HG03066 (cell line): ENCODE results near the gene TUT7.

ENCODE experiments used
- ATAC-seq: cut with Tn5 transposase; IDR thresholded peaks from one replicate; pipeline ENCODE4 v1.9.1; 2021; ENCODE audit warnings: low read depth; ENCODE audit not compliant: unreplicated experiment

TUT7 gene

DNA sequence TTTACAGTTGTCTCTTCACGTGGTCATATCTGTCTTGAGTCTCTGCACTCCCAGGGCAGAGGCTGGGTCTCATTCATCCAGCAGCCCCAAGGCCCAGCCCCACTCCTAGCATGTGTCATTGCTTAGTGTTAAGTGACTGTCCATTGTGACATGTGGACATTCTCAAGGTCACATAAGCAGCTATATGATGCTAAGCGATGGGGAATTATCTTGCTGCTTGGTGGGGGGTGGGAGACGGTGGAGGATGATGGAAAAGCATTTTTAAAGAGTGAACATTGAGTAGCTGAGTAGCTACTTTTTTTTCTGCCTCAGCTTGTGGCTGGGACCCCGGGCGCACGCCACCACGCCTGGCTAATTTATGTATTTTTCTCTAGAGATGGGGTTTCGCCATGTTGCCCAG lies 94.7 kb downstream of the TUT7 start, which contains the start of gene C9orf153:
C9orf153 (minus strand) TSS at position 101 of the 400 bp plus-strand sequence. CDS start 30,054 bp downstream, outside the sequence.
- ATAC-seq, result no peak

GRCh38 chr9:86257391-86257790 lies 96.8 kb downstream of the TUT7 start:
- no peak for ATAC-seq

GRCh38 chr9:86256653-86257052 lies 97.6 kb downstream of the TUT7 start:
- ATAC-seq, result no peak

DNA sequence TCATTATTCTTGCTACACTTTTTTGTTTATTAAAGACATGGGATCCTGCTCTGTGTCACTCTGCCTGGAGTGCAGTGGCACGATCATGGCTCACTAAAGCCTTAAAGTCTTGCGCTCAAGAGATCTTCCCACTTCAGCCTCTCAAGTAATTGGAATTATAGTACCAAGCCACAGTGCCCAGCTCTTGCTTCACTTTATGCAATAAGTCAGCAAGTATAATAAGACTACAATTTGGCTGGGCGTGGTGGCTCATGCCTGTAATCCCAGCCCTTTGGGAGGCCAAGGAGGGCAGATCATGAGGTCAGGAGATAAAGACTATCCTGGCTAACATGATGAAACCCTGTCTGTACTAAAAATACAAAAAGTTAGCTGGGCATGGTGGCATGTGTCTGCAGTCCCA lies 100.6 kb downstream of the TUT7 start:
- ATAC-seq, result no peak

- no peak for ATAC-seq
Measured at GRCh38 chr9:86252870-86253269, 101.3 kb downstream of the TUT7 start.

- no peak for ATAC-seq
Measured at GRCh38 chr9:86250123-86250522, 104.1 kb downstream of the TUT7 start.

DNA sequence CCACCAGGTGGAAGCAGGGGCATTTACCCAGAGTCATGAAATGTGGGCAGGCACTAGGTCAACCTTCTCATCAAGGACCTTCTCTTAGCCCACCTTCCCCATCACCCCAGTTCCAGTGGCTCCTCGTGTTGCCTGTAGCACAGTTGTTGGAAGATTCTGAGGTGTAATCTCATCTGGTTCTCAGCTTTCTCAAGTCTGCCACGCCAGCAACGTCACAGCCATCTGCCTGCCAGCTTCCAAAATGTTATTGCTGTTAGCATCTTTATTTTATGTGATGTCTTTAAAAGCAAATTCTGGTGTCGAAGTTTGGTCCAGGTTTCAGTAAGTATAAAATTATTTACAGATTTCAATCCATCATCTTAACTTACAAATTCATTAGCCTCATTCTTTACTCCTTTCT lies 105.5 kb downstream of the TUT7 start:
- ATAC-seq, result no peak

- ATAC-seq, result peak; percentile 79
Measured at GRCh38 chr9:86246752-86247161, 107.5 kb downstream of the TUT7 start.

GRCh38 chr9:86242071-86242470 lies 112.1 kb downstream of the TUT7 start:
- no peak for ATAC-seq

DNA sequence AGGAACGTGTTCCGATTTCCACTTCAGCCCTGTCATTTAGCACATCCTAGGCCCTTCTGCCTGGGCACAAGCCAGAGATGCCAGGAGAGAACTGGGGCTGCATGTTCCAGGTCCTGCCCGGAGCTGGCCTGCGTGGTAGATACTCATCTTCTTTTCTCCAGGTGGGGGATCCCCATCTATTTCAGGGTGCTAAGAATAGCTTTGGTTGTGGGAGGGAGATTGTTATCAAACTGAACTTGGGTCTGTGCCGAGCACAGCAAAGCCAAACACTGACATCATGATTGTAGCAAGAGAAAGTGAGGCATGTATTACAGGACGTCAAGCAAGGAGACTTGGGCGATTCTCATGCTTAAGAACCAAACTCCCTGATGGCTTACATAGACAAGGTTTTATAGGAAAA lies 113.0 kb downstream of the TUT7 start:
- no peak for ATAC-seq

DNA sequence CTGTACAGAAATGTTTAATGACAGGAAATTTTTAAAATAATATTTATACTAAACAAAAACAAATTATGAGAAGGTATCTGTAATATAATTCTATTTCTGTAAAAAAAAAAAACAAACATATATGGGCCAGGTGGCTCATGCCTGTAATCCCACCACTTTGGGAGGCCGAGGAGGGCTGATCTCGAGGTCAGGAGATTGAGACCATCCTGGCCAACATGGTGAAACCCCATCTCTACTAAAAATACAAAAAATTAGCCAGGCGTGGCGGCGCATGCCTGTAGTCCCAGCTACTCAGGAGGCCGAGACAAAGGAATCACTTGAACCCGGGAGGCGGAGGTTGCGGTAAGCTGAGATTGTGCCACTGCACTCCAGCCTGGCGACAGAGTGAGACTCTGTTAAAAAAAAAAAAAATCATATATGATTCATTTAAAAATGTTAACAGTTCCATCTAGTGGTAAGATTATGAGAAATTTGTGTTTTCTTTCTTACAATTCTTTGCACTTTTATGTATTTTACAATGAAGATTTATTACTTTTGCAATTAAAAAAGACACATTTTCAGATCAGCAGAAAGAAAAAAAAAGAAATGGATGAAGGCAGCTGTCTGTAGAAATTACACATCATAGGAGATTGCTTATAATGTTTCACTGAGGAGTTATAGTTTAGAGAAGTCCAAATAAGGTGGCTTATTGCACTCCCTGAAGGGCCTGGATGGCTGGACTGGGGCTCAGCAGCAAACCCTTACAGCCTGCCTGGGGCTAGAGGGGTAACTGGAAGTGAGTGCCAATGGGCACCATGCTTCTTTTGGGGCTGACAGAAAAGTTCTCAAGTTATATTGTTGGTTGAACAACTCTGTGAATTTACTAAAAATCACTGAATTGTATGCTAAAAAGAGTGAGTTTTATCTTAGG lies 115.1 kb downstream of the TUT7 start:
- ATAC-seq, result no peak
